ENCODE results near the gene CD44.

GRCh38 chr11:35275786-35276170 lies 136.8 kb downstream of the CD44 start:
- TF ChIP-seq CTCF (IDR thresholded peaks at IDR 0.05) (no peak), POLR2A (IDR thresholded peaks at IDR 0.05) (no peak), POLR2AphosphoS5 (IDR thresholded peaks at IDR 0.05) (no peak)
